Measurements from ENCODE around the gene IRF8.
"Not testable (repeated sequence)": the region's sequence is repeated elsewhere in the genome, so short reads cannot be mapped to it uniquely, and the experiment has no call there.

The IRF8 gene

GRCh38 chr16:85869785-85870558, 29.0 kb upstream of the IRF8 start:
- TF ChIP-seq POLR2A (IDR thresholded peaks at IDR 0.05; ENCODE audit: low read depth, low read length) (no peak), TAF1 (IDR thresholded peaks at IDR 0.05; ENCODE audit: borderline replicate concordance, low read depth, low read length) (no peak), POLR2AphosphoS5 (IDR thresholded peaks at IDR 0.05; ENCODE audit: low read depth, low read length) (no peak)
- FAIRE-seq = no peak
- DNase-seq (ENCODE audit: insufficient read length) = no peak

- TF ChIP-seq TAF1 (IDR thresholded peaks at IDR 0.05; ENCODE audit: borderline replicate concordance, low read depth, low read length) (no peak), POLR2AphosphoS5 (IDR thresholded peaks at IDR 0.05; ENCODE audit: low read depth, low read length) (no peak), POLR2A (IDR thresholded peaks at IDR 0.05; ENCODE audit: low read depth, low read length) (no peak)
- DNase-seq (ENCODE audit: insufficient read length) (no peak), FAIRE-seq (no peak)
Observed at GRCh38 chr16:85871756-85872155, 27.2 kb upstream of the IRF8 start.

- DNase-seq (ENCODE audit: insufficient read length) (no peak), FAIRE-seq (no peak)
- TF ChIP-seq TAF1 (IDR thresholded peaks at IDR 0.05; ENCODE audit: borderline replicate concordance, low read depth, low read length) = no peak
- TF ChIP-seq POLR2A (IDR thresholded peaks at IDR 0.05; ENCODE audit: low read depth, low read length) = no peak
- no peak for TF ChIP-seq POLR2AphosphoS5 (IDR thresholded peaks at IDR 0.05; ENCODE audit: low read depth, low read length)
Observed at GRCh38 chr16:85872734-85873133, 26.2 kb upstream of the IRF8 start.

- FAIRE-seq (no peak), DNase-seq (ENCODE audit: insufficient read length) (no peak)
- TF ChIP-seq POLR2AphosphoS5 (IDR thresholded peaks at IDR 0.05; ENCODE audit: low read depth, low read length) = no peak
- no peak for TF ChIP-seq TAF1 (IDR thresholded peaks at IDR 0.05; ENCODE audit: borderline replicate concordance, low read depth, low read length)
- no peak for TF ChIP-seq POLR2A (IDR thresholded peaks at IDR 0.05; ENCODE audit: low read depth, low read length)
Observed at GRCh38 chr16:85873153-85873552, 25.8 kb upstream of the IRF8 start.

- not testable (repeated sequence) for DNase-seq (ENCODE audit: insufficient read length); FAIRE-seq
Observed at GRCh38 chr16:85874031-85874430, 24.9 kb upstream of the IRF8 start.

GRCh38 chr16:85878407-85878806, 20.6 kb upstream of the IRF8 start:
- FAIRE-seq = no peak
- TF ChIP-seq POLR2A (IDR thresholded peaks at IDR 0.05; ENCODE audit: low read depth, low read length) (no peak), POLR2AphosphoS5 (IDR thresholded peaks at IDR 0.05; ENCODE audit: low read depth, low read length) (no peak), TAF1 (IDR thresholded peaks at IDR 0.05; ENCODE audit: borderline replicate concordance, low read depth, low read length) (no peak)
- DNase-seq (ENCODE audit: insufficient read length) = no peak

- DNase-seq (ENCODE audit: insufficient read length) (no peak), FAIRE-seq (no peak)
- TF ChIP-seq TAF1 (IDR thresholded peaks at IDR 0.05; ENCODE audit: borderline replicate concordance, low read depth, low read length) (no peak), POLR2A (IDR thresholded peaks at IDR 0.05; ENCODE audit: low read depth, low read length) (no peak), POLR2AphosphoS5 (IDR thresholded peaks at IDR 0.05; ENCODE audit: low read depth, low read length) (no peak)
Observed at GRCh38 chr16:85878875-85879274, 20.1 kb upstream of the IRF8 start.

- no peak for FAIRE-seq
- TF ChIP-seq POLR2A (IDR thresholded peaks at IDR 0.05; ENCODE audit: low read depth, low read length) = no peak
- TF ChIP-seq TAF1 (IDR thresholded peaks at IDR 0.05; ENCODE audit: borderline replicate concordance, low read depth, low read length) = no peak
- TF ChIP-seq POLR2AphosphoS5 (IDR thresholded peaks at IDR 0.05; ENCODE audit: low read depth, low read length) = no peak
- DNase-seq (ENCODE audit: insufficient read length) = no peak
Observed at GRCh38 chr16:85879549-85879948, 19.4 kb upstream of the IRF8 start.

- no peak for FAIRE-seq
- DNase-seq (ENCODE audit: insufficient read length) = no peak
- TF ChIP-seq POLR2AphosphoS5 (IDR thresholded peaks at IDR 0.05; ENCODE audit: low read depth, low read length) = no peak
Observed at GRCh38 chr16:85879975-85880831, 18.8 kb upstream of the IRF8 start.

GRCh38 chr16:85880861-85881260, 18.1 kb upstream of the IRF8 start:
- TF ChIP-seq POLR2A (IDR thresholded peaks at IDR 0.05; ENCODE audit: low read depth, low read length) (no peak), POLR2AphosphoS5 (IDR thresholded peaks at IDR 0.05; ENCODE audit: low read depth, low read length) (no peak)
- FAIRE-seq (no peak), DNase-seq (ENCODE audit: insufficient read length) (no peak)

GRCh38 chr16:85881436-85881835, 17.5 kb upstream of the IRF8 start:
- DNase-seq (ENCODE audit: insufficient read length) = no peak
- no peak for FAIRE-seq
- TF ChIP-seq TAF1 (IDR thresholded peaks at IDR 0.05; ENCODE audit: borderline replicate concordance, low read depth, low read length) (no peak), POLR2A (IDR thresholded peaks at IDR 0.05; ENCODE audit: low read depth, low read length) (no peak), POLR2AphosphoS5 (IDR thresholded peaks at IDR 0.05; ENCODE audit: low read depth, low read length) (no peak)

- TF ChIP-seq TAF1 (IDR thresholded peaks at IDR 0.05; ENCODE audit: borderline replicate concordance, low read depth, low read length) = no peak
- no peak for TF ChIP-seq POLR2AphosphoS5 (IDR thresholded peaks at IDR 0.05; ENCODE audit: low read depth, low read length)
- TF ChIP-seq POLR2A (IDR thresholded peaks at IDR 0.05; ENCODE audit: low read depth, low read length) = no peak
- no peak for FAIRE-seq
Observed at GRCh38 chr16:85882181-85882810, 16.7 kb upstream of the IRF8 start.

More at GRCh38 chr16:85882181-85882810, 16.7 kb upstream of the IRF8 start:
- DNase-seq (ENCODE audit: insufficient read length) = no peak
